SK-N-SH treated with all-trans-retinoic acid at 6 μM for 48 hours (cell line): ENCODE results near the gene ECEL1.
"Not testable (repeated sequence)": the region's sequence is repeated elsewhere in the genome, so short reads cannot be mapped to it uniquely, and the experiment has no call there.

ENCODE experiments used
- ARNTL ChIP-seq: fragments of 450-650 bp; formaldehyde crosslinking; IDR thresholded peaks from 2 replicates; pipeline ENCODE4 v1.5.0; 2020; ENCODE audit warnings: low read depth, mild to moderate bottlenecking, moderate library complexity, borderline replicate concordance
- CREB5 ChIP-seq: fragments of 250-450 bp; sonication (Bioruptor Pico); IDR thresholded peaks from 2 replicates; pipeline ENCODE4 v1.5.1; 2020; ENCODE audit warnings: low read depth, mild to moderate bottlenecking, moderate library complexity
- ISL1 ChIP-seq: fragments of 250-450 bp; sonication (Bioruptor Pico); IDR thresholded peaks from 2 replicates; pipeline ENCODE4 v2.1.2; 2022; ENCODE audit warnings: mild to moderate bottlenecking, moderate library complexity
- RARB ChIP-seq: fragments of 250-450 bp; sonication (Bioruptor Pico); IDR thresholded peaks from 2 replicates; pipeline ENCODE4 v1.8.0; 2021; ENCODE audit warnings: mild to moderate bottlenecking, moderate library complexity
- ZC3H10 ChIP-seq: fragments of 250-450 bp; sonication (Bioruptor Pico); IDR thresholded peaks from 2 replicates; pipeline ENCODE4 v1.5.1; 2021; ENCODE audit warnings: mild to moderate bottlenecking, moderate library complexity
- ZNF8 ChIP-seq: fragments of 450-650 bp; formaldehyde crosslinking; IDR thresholded peaks from 2 replicates; pipeline ENCODE4 v1.5.0; 2020; ENCODE audit warnings: mild to moderate bottlenecking, moderate library complexity

GRCh38 chr2:232442431-232442830, 45.2 kb downstream of the ECEL1 start:
- TF ChIP-seq CREB5 (CRISPR knock-in tag); ARNTL (CRISPR knock-in tag); ZNF8; RARB (CRISPR knock-in tag); ZC3H10; ISL1 (CRISPR knock-in tag): not testable (repeated sequence)
